ENCODE results near the gene COL21A1.
"Not testable (repeated sequence)": the region's sequence is repeated elsewhere in the genome, so short reads cannot be mapped to it uniquely, and the experiment has no call there.

The COL21A1 gene

GRCh38 chr6:56043076-56043475, 204.3 kb downstream of the COL21A1 start:
- DNase-seq, result no peak

- DNase-seq, result no peak
Measured at GRCh38 chr6:56041591-56041990, 205.8 kb downstream of the COL21A1 start.

- DNase-seq, result no peak
Measured at GRCh38 chr6:56040889-56041301, 206.5 kb downstream of the COL21A1 start.

GRCh38 chr6:56040223-56040622, 207.2 kb downstream of the COL21A1 start:
- no peak for DNase-seq

- DNase-seq, result no peak
Measured at GRCh38 chr6:56038764-56039163, 208.6 kb downstream of the COL21A1 start.

- no peak for DNase-seq
Measured at GRCh38 chr6:56037601-56038000, 209.8 kb downstream of the COL21A1 start.

GRCh38 chr6:56036916-56037600, 210.3 kb downstream of the COL21A1 start:
- no peak for DNase-seq

GRCh38 chr6:56033401-56033800, 214.0 kb downstream of the COL21A1 start:
- DNase-seq, result no peak

- no peak for DNase-seq
Measured at GRCh38 chr6:56032715-56033260, 214.6 kb downstream of the COL21A1 start.

- no peak for DNase-seq
Measured at GRCh38 chr6:56027865-56028264, 219.5 kb downstream of the COL21A1 start.

GRCh38 chr6:56026455-56027180, 220.8 kb downstream of the COL21A1 start:
- DNase-seq, result no peak

- no peak for DNase-seq
Measured at GRCh38 chr6:56025795-56026194, 221.6 kb downstream of the COL21A1 start.

GRCh38 chr6:56024931-56025330, 222.4 kb downstream of the COL21A1 start:
- DNase-seq, result no peak

- no peak for DNase-seq
Measured at GRCh38 chr6:56023829-56024228, 223.6 kb downstream of the COL21A1 start.

- DNase-seq, result no peak
Measured at GRCh38 chr6:56022678-56023077, 224.7 kb downstream of the COL21A1 start.

- no peak for DNase-seq
Measured at GRCh38 chr6:56021943-56022342, 225.4 kb downstream of the COL21A1 start.

GRCh38 chr6:56019973-56020372, 227.4 kb downstream of the COL21A1 start:
- DNase-seq, result no peak

GRCh38 chr6:56017198-56017597, 230.2 kb downstream of the COL21A1 start:
- no peak for DNase-seq

- DNase-seq, result not testable (repeated sequence)
Measured at GRCh38 chr6:56014039-56014438, 233.3 kb downstream of the COL21A1 start.

GRCh38 chr6:56009636-56010035, 237.7 kb downstream of the COL21A1 start:
- no peak for DNase-seq
